ENCODE data around the gene SORCS1.

GRCh38 chr10:106815427-106816043 lies 349.0 kb downstream of the SORCS1 start:
- TF ChIP-seq CTCF (IDR thresholded peaks at IDR 0.05): no peak
- TF ChIP-seq EZH2 (IDR thresholded peaks at IDR 0.05): no peak
- no peak for TF ChIP-seq EZH2phosphoT487 (IDR thresholded peaks at IDR 0.05)

Measured in neural progenitor cell (in vitro differentiated cells).